BLaER1 treated with 17β-estradiol and CSF1 and Interleukin-3, amounts not matched to agents 10 nM and 100 nM (cell line): ENCODE results near the gene ZNF688.
"Not testable (repeated sequence)": the region's sequence is repeated elsewhere in the genome, so short reads cannot be mapped to it uniquely, and the experiment has no call there.

Source experiments
- H3K27ac ChIP-seq, 11 experiments: shearing (Covaris generic); formaldehyde crosslinking; 2 replicates each; pipeline ENCODE4 v1.8.1; 2022
- H3K27me3 ChIP-seq, 11 experiments: shearing (Covaris generic); formaldehyde crosslinking; 2 replicates each; pipeline ENCODE4 v1.8.1; 2022
- H3K36me3 ChIP-seq, 11 experiments: shearing (Covaris generic); formaldehyde crosslinking; 2 replicates each; pipeline ENCODE4 v1.8.1; 2022
- H3K4me1 ChIP-seq, 10 experiments: shearing (Covaris generic); formaldehyde crosslinking; 2 replicates each; pipeline ENCODE4 v1.8.1; 2022
- H3K4me2 ChIP-seq, 11 experiments: shearing (Covaris generic); formaldehyde crosslinking; 2 replicates each; pipeline ENCODE4 v1.8.1; 2022
- H3K4me3 ChIP-seq, 10 experiments: shearing (Covaris generic); formaldehyde crosslinking; 2 replicates each; pipeline ENCODE4 v1.8.1; 2022
- H3K9ac ChIP-seq, 11 experiments: shearing (Covaris generic); formaldehyde crosslinking; 2 replicates each; pipeline ENCODE4 v1.8.1; 2022
- H3K9me3 ChIP-seq, 11 experiments: shearing (Covaris generic); formaldehyde crosslinking; replicated peaks in 1 of 11; 2 replicates each; pipeline ENCODE4 v1.8.1; 2022
- H4K20me1 ChIP-seq, 11 experiments: shearing (Covaris generic); formaldehyde crosslinking; 2 replicates each; pipeline ENCODE4 v1.8.1; 2022
- Cebpa-rat ChIP-seq, 11 experiments: shearing (Covaris generic); IDR thresholded peaks; 2 replicates each; pipeline ENCODE4 v1.8.1; 2022

The ZNF688 gene

DNA sequence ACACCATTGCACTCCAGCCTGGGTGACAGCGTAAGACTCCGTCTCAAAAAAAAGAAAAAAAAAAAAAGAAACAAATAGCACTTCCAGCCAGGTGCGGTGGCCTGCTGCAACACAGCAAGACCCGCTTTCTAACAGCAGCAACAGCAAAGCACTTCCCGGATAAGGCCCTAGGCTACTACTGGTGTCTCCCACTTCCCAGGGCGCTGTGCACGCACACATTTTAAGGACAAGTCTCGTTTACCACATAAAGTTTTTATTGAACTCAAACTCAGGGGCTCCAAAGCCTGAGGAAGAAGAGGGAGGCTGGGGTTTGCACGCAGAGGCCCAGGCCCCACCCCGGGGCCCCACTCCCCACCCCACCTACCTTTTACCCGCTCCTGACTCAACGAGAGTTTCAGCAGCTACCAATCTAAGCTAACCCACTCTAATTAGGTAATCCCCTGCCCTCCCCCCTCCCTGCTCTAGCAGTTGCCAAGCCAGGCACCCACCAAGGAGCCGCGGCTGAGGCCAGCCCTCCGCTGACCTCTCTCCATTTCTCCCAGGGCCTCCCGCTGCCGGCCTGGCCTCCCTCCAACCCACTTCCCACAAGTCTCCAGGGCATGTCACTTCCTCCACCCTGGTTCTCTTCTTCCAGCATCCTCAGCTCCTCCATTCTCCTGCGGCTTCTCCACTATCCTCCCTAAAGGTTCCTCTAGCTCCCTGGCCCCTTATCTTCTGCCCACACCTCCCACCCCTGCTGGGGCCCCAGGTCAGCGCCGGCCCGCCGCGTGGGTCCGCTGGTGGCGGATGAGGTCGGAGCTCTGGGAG lies 47.5 kb downstream of the ZNF688 start:
- H3K9me3 ChIP-seq, result no peaks in the 10 kb centered on the region
- H4K20me1 ChIP-seq, result peaks cover 0 to 49% (median 8%) of the 10 kb centered on the region in 11 experiments; a peak in 10 of 22 replicates
- H3K9ac ChIP-seq, result peak overlapping the region in 8 of 11 experiments; percentile 19 to 98 (median 29); a peak in 9 of 22 replicates
- H3K4me2 ChIP-seq, result peak overlapping the region; percentile 36 to 97 (median 88); a peak in 21 of 22 replicates
- no peak overlapping the region for H3K27ac ChIP-seq
- H3K36me3 ChIP-seq, result peaks cover 10 to 43% (median 14%) of the 10 kb centered on the region in 11 experiments
- H3K4me3 ChIP-seq, result no peak overlapping the region; a peak in 1 of 20 replicates
- TF ChIP-seq Cebpa-rat (IDR thresholded peaks at IDR 0.05), result no peak
- peaks cover 34 to 57% (median 47%) of the 10 kb centered on the region in 10 experiments for H3K4me1 ChIP-seq
- H3K27me3 ChIP-seq, result no peaks in the 10 kb centered on the region

DNA sequence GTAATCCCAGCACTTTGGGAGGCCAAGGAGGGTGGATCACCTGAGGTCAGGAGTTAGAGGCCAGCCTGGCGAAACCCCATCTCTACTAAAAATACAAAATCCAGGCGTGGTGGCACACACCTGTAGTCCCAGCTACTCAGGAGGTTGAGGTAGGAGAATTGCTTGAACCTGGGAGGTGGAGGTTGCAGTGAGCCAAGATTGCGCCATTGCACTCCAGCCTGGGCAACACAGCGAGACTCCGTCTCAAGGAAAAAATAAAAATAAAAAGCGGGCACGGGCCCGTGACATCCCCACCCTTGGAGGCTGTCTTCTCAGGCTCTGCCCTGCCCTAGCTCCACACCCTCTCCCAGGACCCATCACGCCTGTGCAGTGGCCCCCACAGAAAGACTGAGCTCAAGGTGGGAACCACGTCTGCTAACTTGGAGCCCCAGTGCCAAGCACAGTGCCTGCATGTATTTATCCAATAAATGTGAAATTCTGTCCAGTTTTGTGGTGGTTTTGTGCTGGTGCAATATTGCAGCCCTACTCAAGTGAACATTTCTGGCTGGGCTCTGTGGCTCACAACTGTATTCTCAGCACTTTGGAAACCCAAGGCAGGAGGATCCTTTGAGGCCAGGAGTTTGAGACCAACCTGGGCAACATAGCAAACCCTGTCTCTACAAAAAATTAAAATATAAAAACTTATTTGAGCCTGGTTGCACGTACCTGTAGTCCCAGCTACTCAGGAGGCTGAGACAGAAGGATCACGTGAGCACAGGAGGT lies 48.6 kb downstream of the ZNF688 start:
- not testable (repeated sequence) for H3K4me3 ChIP-seq, H3K27ac ChIP-seq, H3K9me3 ChIP-seq, H3K9ac ChIP-seq, H3K27me3 ChIP-seq
- H4K20me1 ChIP-seq, result peaks cover 0 to 49% (median 8%) of the 10 kb centered on the region in 11 experiments; a peak in 10 of 22 replicates
- peaks cover 23 to 46% (median 36%) of the 10 kb centered on the region in 10 experiments for H3K4me1 ChIP-seq
- peaks cover 10 to 54% (median 14%) of the 10 kb centered on the region in 11 experiments for H3K36me3 ChIP-seq
- H3K4me2 ChIP-seq, result peak overlapping the region in 4 of 11 experiments; percentile 3 to 46 (median 20); a peak in 2 of 22 replicates

GRCh38 chr16:30521873-30522641 lies 49.5 kb downstream of the ZNF688 start:
- Histone ChIP-seq H3K27me3 (no peaks in the 10 kb centered on the region), H3K4me1 (peaks cover 18 to 41% (median 34%) of the 10 kb centered on the region in 10 experiments), H3K4me2 (peak overlapping the region in 5 of 11 experiments; percentile 3 to 46 (median 15); a peak in 6 of 22 replicates), H3K27ac (no peak overlapping the region), H4K20me1 (peaks cover 0 to 49% (median 8%) of the 10 kb centered on the region in 11 experiments; a peak in 10 of 22 replicates), H3K9ac (no peak overlapping the region), H3K9me3 (no peaks in the 10 kb centered on the region), H3K36me3 (peaks cover 10 to 62% (median 14%) of the 10 kb centered on the region in 11 experiments), H3K4me3 (no peak overlapping the region)
- TF ChIP-seq Cebpa-rat (IDR thresholded peaks at IDR 0.05), result no peak

- Histone ChIP-seq H3K27me3 (no peaks in the 10 kb centered on the region), H3K4me1 (peaks cover 18 to 42% (median 40%) of the 10 kb centered on the region in 10 experiments), H3K36me3 (peaks cover 10 to 68% (median 14%) of the 10 kb centered on the region in 11 experiments), H3K4me3 (no peak overlapping the region), H3K9me3 (no peaks in the 10 kb centered on the region), H3K4me2 (peak overlapping the region in 2 of 11 experiments; percentile 15 to 46; a peak in 1 of 22 replicates), H3K9ac (no peak overlapping the region), H4K20me1 (peaks cover 0 to 49% (median 8%) of the 10 kb centered on the region in 11 experiments; a peak in 10 of 22 replicates), H3K27ac (no peak overlapping the region)
- TF ChIP-seq Cebpa-rat (IDR thresholded peaks at IDR 0.05), result no peak
Measured at GRCh38 chr16:30521476-30521872, 50.0 kb downstream of the ZNF688 start.
